OCI-LY7 (cell line): Measurements from ENCODE around the gene BMP5. TPM values are rescaled to one million over a fixed set of nuclear protein-coding genes. Genes with fewer than 3 reads are reported as not detected.

ENCODE experiments used
- BruUV-seq: library from RNA; stranded (reverse); fragments of 400-500 nt; replicated peaks from 2 replicates; lab custom pipeline; 2021; lab: Mats Ljungman, UMichigan
- CTCF ChIA-PET: fragments of 300-600 bp; sonication (Branson Sonifier 250); formaldehyde crosslinking; loops from one replicate; lab custom pipeline; 2022; ENCODE audit warnings: antibody characterized with exemption; ENCODE audit not compliant: unreplicated experiment; lab: Charles Lee
- POLR2A ChIA-PET: fragments of 300-600 bp; sonication (Branson Sonifier 250); formaldehyde crosslinking; loops from one replicate; lab custom pipeline; 2022; ENCODE audit warnings: antibody characterized with exemption; lab: Charles Lee
- DNase-seq: peaks from one replicate; pipeline ENCODE4 v3.0.0-alpha.2; 2015; ENCODE audit warnings: low spot score
- H2AFZ ChIP-seq: fragments of 200-600 bp; sonication (generic), shearing (Covaris generic); 2 replicates; pipeline ENCODE4 v1.6.1; 2014; ENCODE audit warnings: mild to moderate bottlenecking, antibody characterized with exemption, low read length, moderate library complexity
- H3K27ac ChIP-seq: fragments of 200-600 bp; sonication (generic); 2 replicates; pipeline ENCODE4 v1.5.1; 2014; ENCODE audit warnings: mixed run types, low read depth, mild to moderate bottlenecking, moderate library complexity, low read length, inconsistent platforms; ENCODE audit not compliant: poor library complexity, severe bottlenecking
- H3K36me3 ChIP-seq: fragments of 200-600 bp; sonication (generic); 2 replicates; pipeline ENCODE4 v1.6.1; 2014; ENCODE audit warnings: mild to moderate bottlenecking, antibody characterized with exemption, low read length, moderate library complexity, mixed read lengths; ENCODE audit not compliant: insufficient read depth
- H3K4me1 ChIP-seq: fragments of 200-600 bp; sonication (generic); 2 replicates; pipeline ENCODE4 v1.5.1; 2014; ENCODE audit warnings: mild to moderate bottlenecking, low read length; ENCODE audit not compliant: insufficient read depth, poor library complexity, severe bottlenecking
- H3K4me2 ChIP-seq: fragments of 200-600 bp; sonication (generic); 2 replicates; pipeline ENCODE4 v1.6.1; 2014; ENCODE audit warnings: mild to moderate bottlenecking, low read length
- H3K4me3 ChIP-seq: fragments of 200-600 bp; sonication (generic); 2 replicates; pipeline ENCODE4 v1.5.1; 2014; ENCODE audit warnings: mild to moderate bottlenecking, low read depth, low read length; ENCODE audit not compliant: poor library complexity, severe bottlenecking
- H3K79me2 ChIP-seq: fragments of 200-600 bp; sonication (generic); 2 replicates; pipeline ENCODE4 v1.6.1; 2016; ENCODE audit warnings: low read depth, mild to moderate bottlenecking, low read length, moderate library complexity, mixed read lengths; ENCODE audit not compliant: insufficient read depth
- H3K9me2 ChIP-seq: fragments of 200-600 bp; sonication (generic); 2 replicates; pipeline ENCODE4 v1.6.1; 2016; ENCODE audit warnings: mild to moderate bottlenecking, low read length, mixed read lengths; ENCODE audit not compliant: insufficient read depth
- H3K9me3 ChIP-seq: fragments of 200-600 bp; sonication (generic); 2 replicates; pipeline ENCODE4 v1.6.1; 2014; ENCODE audit warnings: mild to moderate bottlenecking, mixed run types, low read length, mixed read lengths
- H4K20me1 ChIP-seq: fragments of 200-600 bp; sonication (generic); 2 replicates; pipeline ENCODE4 v1.6.1; 2014; ENCODE audit warnings: mild to moderate bottlenecking, antibody characterized with exemption, low read length, moderate library complexity, mixed read lengths; ENCODE audit not compliant: insufficient read depth
- EZH2phosphoT487 ChIP-seq: fragments of 200-600 bp; sonication (generic); IDR thresholded peaks from 2 replicates; pipeline ENCODE4 v1.6.1; 2018; ENCODE audit warnings: low read depth, borderline replicate concordance, mild to moderate bottlenecking, mixed run types, antibody characterized with exemption, low read length, moderate library complexity, mixed read lengths
- intact Hi-C: fragments of 100-400 bp; cut with micrococcal nuclease; formaldehyde crosslinking; loops from one replicate; pipeline ENCODE4 v1.10.0; 2022; ENCODE audit not compliant: unreplicated experiment
- total RNA-seq, 2 experiments: library from RNA; depleted of rRNA in 1 of 2; stranded (reverse); fragments of >200 nt in 1 of 2; shearing (Covaris generic) in 1 of 2; gene quantifications; 2 replicates each; pipeline ENCODE4 v1.2.3, GENCODE V29; 2014 to 2022
- TF ChIP-seq, protein P1 (sequence below): fragments of 200-600 bp; sonication (generic); conservative IDR thresholded peaks from 2 replicates; pipeline ENCODE4 v1.5.1; 2014; ENCODE audit warnings: mild to moderate bottlenecking, antibody characterized with exemption, low read length, moderate library complexity, mixed read lengths

BMP5 gene
- total RNA-seq, 2 experiments from 2014 or later, result not detected

DNA sequence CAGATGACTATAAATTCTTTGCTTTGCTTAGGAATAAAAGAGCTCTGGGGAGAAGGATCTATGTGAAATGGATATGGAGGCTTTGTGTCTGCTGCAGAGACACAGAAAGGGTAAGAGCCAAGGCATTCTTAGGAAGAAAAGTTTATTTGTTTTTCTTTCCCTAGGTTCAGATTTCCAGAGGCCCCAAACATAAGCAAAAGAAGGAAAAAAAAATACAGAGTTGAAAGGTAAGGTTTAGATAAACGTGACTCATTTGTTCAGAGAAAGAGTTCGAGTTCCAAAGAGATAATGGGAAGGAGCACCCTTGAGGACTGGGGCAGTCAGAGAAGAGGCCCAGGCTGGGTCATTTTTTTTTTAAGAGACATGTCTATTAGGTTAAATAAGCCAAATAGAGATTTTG, 27.4 kb upstream of the BMP5 start:
- no TSS peak for BruUV-seq
- ChIA-PET CTCF (no interaction called here), POLR2A (no interaction called here)
- no peak overlapping the region for H3K4me3 ChIP-seq
- H3K27ac ChIP-seq, result no peak overlapping the region
- DNase-seq, result no peak
- no peaks in the 10 kb centered on the region for H3K79me2 ChIP-seq
- TF ChIP-seq, protein P1, sequence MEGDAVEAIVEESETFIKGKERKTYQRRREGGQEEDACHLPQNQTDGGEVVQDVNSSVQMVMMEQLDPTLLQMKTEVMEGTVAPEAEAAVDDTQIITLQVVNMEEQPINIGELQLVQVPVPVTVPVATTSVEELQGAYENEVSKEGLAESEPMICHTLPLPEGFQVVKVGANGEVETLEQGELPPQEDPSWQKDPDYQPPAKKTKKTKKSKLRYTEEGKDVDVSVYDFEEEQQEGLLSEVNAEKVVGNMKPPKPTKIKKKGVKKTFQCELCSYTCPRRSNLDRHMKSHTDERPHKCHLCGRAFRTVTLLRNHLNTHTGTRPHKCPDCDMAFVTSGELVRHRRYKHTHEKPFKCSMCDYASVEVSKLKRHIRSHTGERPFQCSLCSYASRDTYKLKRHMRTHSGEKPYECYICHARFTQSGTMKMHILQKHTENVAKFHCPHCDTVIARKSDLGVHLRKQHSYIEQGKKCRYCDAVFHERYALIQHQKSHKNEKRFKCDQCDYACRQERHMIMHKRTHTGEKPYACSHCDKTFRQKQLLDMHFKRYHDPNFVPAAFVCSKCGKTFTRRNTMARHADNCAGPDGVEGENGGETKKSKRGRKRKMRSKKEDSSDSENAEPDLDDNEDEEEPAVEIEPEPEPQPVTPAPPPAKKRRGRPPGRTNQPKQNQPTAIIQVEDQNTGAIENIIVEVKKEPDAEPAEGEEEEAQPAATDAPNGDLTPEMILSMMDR, result no peak
- no peaks in the 10 kb centered on the region for H3K36me3 ChIP-seq
- no peaks in the 10 kb centered on the region for H3K4me1 ChIP-seq
- H4K20me1 ChIP-seq, result no peaks in the 10 kb centered on the region
- no peak overlapping the region for H3K4me2 ChIP-seq
- intact Hi-C loops, result no loop called here
- no peak overlapping the region for H2AFZ ChIP-seq
- H3K9me3 ChIP-seq, result no peaks in the 10 kb centered on the region
- no peaks in the 10 kb centered on the region for H3K9me2 ChIP-seq

DNA sequence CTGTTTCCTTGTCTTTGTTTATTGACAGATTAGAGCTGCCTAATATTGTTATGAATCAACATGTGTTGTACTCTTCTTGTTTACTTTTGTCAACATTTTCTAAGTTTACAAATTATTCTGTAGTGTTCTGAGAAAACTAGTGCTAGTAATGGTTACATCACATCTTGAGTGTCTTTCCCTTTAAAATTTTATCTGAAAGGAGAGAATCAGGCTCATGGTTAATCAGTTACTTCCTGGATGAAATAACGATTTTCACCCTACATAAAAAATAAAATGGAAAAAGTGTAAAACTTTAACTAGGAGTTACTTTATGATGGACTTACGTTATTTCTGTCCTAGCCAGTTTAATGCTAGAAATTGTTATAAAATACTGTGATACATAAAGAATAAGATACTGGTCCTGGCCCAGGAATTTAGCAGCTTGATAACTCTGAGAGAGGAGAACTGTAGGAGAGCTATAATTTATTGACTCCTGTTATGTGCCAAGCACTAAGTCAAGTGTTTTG, 26.4 kb upstream of the BMP5 start:
- Histone ChIP-seq H3K9me2 (no peaks in the 10 kb centered on the region), H3K4me2 (no peak overlapping the region), H3K4me1 (no peaks in the 10 kb centered on the region), H3K9me3 (no peaks in the 10 kb centered on the region), H4K20me1 (no peaks in the 10 kb centered on the region), H2AFZ (no peak overlapping the region), H3K4me3 (no peak overlapping the region), H3K36me3 (no peaks in the 10 kb centered on the region), H3K27ac (no peak overlapping the region), H3K79me2 (no peaks in the 10 kb centered on the region)
- DNase-seq, result no peak
- intact Hi-C loops, result no loop called here
- BruUV-seq, result no TSS peak
- CTCF ChIA-PET, result no interaction called here
- POLR2A ChIA-PET, result interaction anchor here (0.6 kb wide), 1 partner anchor 113 kb away, joined by 3 read pairs; no protein-coding TSS in a partner anchor
- TF ChIP-seq, protein P1, result no peak
- TF ChIP-seq EZH2phosphoT487, result no peak

DNA sequence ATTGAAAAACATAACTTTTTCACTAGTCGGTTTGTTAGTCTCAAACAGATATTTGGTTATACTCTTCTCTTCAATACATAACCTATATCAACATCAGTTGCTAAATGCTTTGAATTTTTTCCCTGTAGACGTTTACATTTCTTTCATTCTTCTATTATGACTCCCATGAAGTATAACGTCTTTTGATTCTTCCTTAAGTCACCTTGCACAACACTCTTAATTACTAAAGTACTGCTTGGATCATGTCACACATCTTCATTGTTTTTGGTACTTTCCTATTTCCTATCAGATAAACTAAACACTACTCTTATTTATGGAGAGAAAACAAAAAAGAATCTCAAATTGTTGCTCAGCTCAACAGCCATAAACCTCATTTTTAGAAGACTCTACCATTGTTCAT, 23.0 kb upstream of the BMP5 start:
- DNase-seq, result no peak
- TF ChIP-seq, protein P1, result no peak
- TF ChIP-seq EZH2phosphoT487, result no peak
- ChIA-PET CTCF (no interaction called here), POLR2A (no interaction called here)
- Histone ChIP-seq H3K27ac (no peak overlapping the region), H3K4me2 (no peak overlapping the region), H3K4me3 (no peak overlapping the region), H3K4me1 (no peaks in the 10 kb centered on the region), H2AFZ (no peak overlapping the region), H3K79me2 (no peaks in the 10 kb centered on the region), H3K9me3 (no peaks in the 10 kb centered on the region), H4K20me1 (no peaks in the 10 kb centered on the region), H3K36me3 (no peaks in the 10 kb centered on the region), H3K9me2 (no peaks in the 10 kb centered on the region)
- intact Hi-C loops, result no loop called here
- BruUV-seq, result no TSS peak
